Heart left ventricle (tissue), 16 donors: Measurements from ENCODE around the gene PUS1. TPM values are rescaled to one million over a fixed set of nuclear protein-coding genes. Genes with fewer than 3 reads are reported as not detected.
A peak's percentile ranks its signal among the peaks of the same experiment; 100 is the strongest.

Experiments
- ATAC-seq, 4 donors: fragments of 200-7000 bp; cut with Tn5 transposase; one replicate each; pipeline ENCODE4 v1.9.1; 2020 to 2022; ENCODE audit warnings: moderate library complexity in 4 of 4, mild to moderate bottlenecking in 3 of 4, moderate number of reproducible peaks in 1 of 4
- DNase-seq, 5 donors: peaks; one replicate each; pipeline ENCODE4 v3.0.0-alpha.2; 2020
- H3K27ac ChIP-seq, 12 donors: fragments of 200-600 bp; sonication (generic) in 4 of 12; one replicate each; pipeline versions ENCODE4 v1.5.0 to v1.8.0; 2016 to 2022; ENCODE audit warnings: mild to moderate bottlenecking in 2 of 12
- H3K27me3 ChIP-seq, 9 donors: fragments of 200-600 bp; sonication (generic) in 2 of 9; one replicate each; pipeline versions ENCODE4 v1.5.1 to v1.8.0; 2016 to 2022; ENCODE audit warnings: mild to moderate bottlenecking in 3 of 9
- H3K36me3 ChIP-seq, 9 donors: fragments of 200-600 bp; sonication (generic) in 2 of 9; one replicate each; pipeline versions ENCODE4 v1.5.0 to v1.8.0; 2018 to 2022; ENCODE audit warnings: mild to moderate bottlenecking in 2 of 9
- H3K4me1 ChIP-seq, 12 donors: fragments of 200-600 bp; sonication (generic) in 4 of 12; one replicate each; pipeline versions ENCODE4 v1.5.0 to v1.8.0; 2016 to 2022; ENCODE audit warnings: mild to moderate bottlenecking in 3 of 12
- H3K4me3 ChIP-seq, 12 donors: fragments of 200-600 bp; sonication (generic) in 4 of 12; one replicate each; pipeline versions ENCODE4 v1.5.0 to v1.8.0; 2017 to 2022; ENCODE audit warnings: mild to moderate bottlenecking in 9 of 12, moderate library complexity in 4 of 12
- H3K9me3 ChIP-seq, 12 donors: fragments of 200-600 bp; sonication (generic) in 4 of 12; one replicate each; pipeline versions ENCODE4 v1.5.0 to v1.8.0; 2016 to 2022; ENCODE audit warnings: mild to moderate bottlenecking in 1 of 12
- CTCF ChIP-seq, 12 donors: fragments of 200-600 bp; sonication (generic) in 4 of 12; IDR thresholded peaks; one replicate each; pipeline versions ENCODE4 v1.5.0 to v1.8.0; 2018 to 2022; ENCODE audit warnings: antibody characterized with exemption in 12 of 12, mild to moderate bottlenecking in 5 of 12
- POLR2A ChIP-seq, 2 donors: fragments of 450-650 bp; IDR thresholded peaks; one replicate each; pipeline ENCODE4 v1.6.1; 2017; ENCODE audit warnings: antibody characterized with exemption in 2 of 2, mild to moderate bottlenecking in 2 of 2, moderate library complexity in 2 of 2
- WGBS, 4 donors: extraction: QIAGEN DNeasy Blood & Tissue Kit in 2 of 4; methylation state at CpG; one replicate each; pipeline versions ENCODE4 v1.1.5 to v1.1.7; 2013 to 2018; 5-methylcytosine and 5-hydroxymethylcytosine counted together
- intact Hi-C, 10 donors: fragments of 100-400 bp; cut with DNase I; formaldehyde crosslinking; loops; one replicate each; pipeline versions ENCODE4 v1.11.1 to v1.14.2; 2022
- polyA plus RNA-seq, 2 donors: library from polyadenylated mRNA; stranded (reverse); fragments of 200-250 nt; gene quantifications; one replicate each; pipeline ENCODE4 v1.2.3, GENCODE V29; 2013
- total RNA-seq, 9 donors: library from RNA; depleted of rRNA in 2 of 9; stranded (reverse); fragments of >200 nt in 2 of 9; fragmentation: NEBNext Ultra II Directional in 3 of 9; extraction: Animal tissue kit (Norgen Biotek cat#: 25700) in 3 of 9; gene quantifications; one replicate each; pipeline versions ENCODE4 v1.1.0 to v1.2.4, GENCODE V29; 2016 to 2023
- donor health status: ischemic (EF 13 %, LVEDD 7.1; RV severe dilation, severe dysfunction).
- donor health status: healthy with polysubstance abuse.
- donor health status: DM: no; HTN: yes; CAD: no.
- donor health status: DM: no; HTN: no; CAD: no.
- donor health status: ischemic (EF 25% LVEDD 6.9; RV normal size, moderate dysfunction).
- donor health status: ischemic (EF 25% LVEDD 5.7; RV mildly dilated, moderate dysfunction).
- donor health status: healthy.
- donor health status: DM: yes; HTN: yes; CAD: no.
- donor health status: ischemic (EF 35%, LVEDD 5.7; RV mildly dilated, moderate dysfunction).
- donor health status: nonischemic (EF 11% LVEDD 7.7; RV severe dilation, severe dysfunction).
- donor health status: DM: yes; HTN: yes; CAD: no.
- donor health status: PGD.
- donor health status: ischemic (EF 29% LVEDD 5.4; RV normal size, mild dysfunction).
- donor health status: nonischemic (EF 23%, LVEDD 6.1; RV moderate dilation, normal function).

Gene PUS1
- total and polyA plus RNA-seq, 11 donors: 6.1 to 13.5 (median 8.8) TPM

- Histone ChIP-seq H3K27me3 (no peaks in the 10 kb centered on the region), H3K36me3 (peaks cover 0 to 66% (median 42%) of the 10 kb centered on the region in 9 donors), H3K27ac (no peak overlapping the region), H3K4me3 (no peak overlapping the region), H3K4me1 (peaks cover 0 to 11% (median 0%) of the 10 kb centered on the region in 12 donors), H3K9me3 (no peaks in the 10 kb centered on the region)
- ATAC-seq: no peak
- 91 to 97% (median 96%) methylated on average over 8 of the region's 8 CpGs for WGBS, 4 donors
- intact Hi-C loops: loop anchor here in 4 of 10 donors (10.0 kb wide), 4 partner anchors 89 to 229 kb away; partner anchors contain the start of gene SFSWAP (in 1 of the 4)
- DNase-seq: peak in 1 of 5 donors; percentile 4
- no peak for TF ChIP-seq CTCF (IDR thresholded peaks at IDR 0.05)
- TF ChIP-seq POLR2A (IDR thresholded peaks at IDR 0.05): no peak
Measured at GRCh38 chr12:131943389-131943788, 14.3 kb downstream of the PUS1 start.

- no peak for TF ChIP-seq CTCF (IDR thresholded peaks at IDR 0.05)
- TF ChIP-seq POLR2A (IDR thresholded peaks at IDR 0.05): no peak
Measured at GRCh38 chr12:131943876-131944275, 14.8 kb downstream of the PUS1 start.

GRCh38 chr12:131944601-131945251 is 15.7 kb downstream of the PUS1 start:
- ATAC-seq (no peak), DNase-seq (peak in 1 of 5 donors; percentile 9)
- Histone ChIP-seq H3K27ac (no peak overlapping the region), H3K4me1 (peaks cover 0 to 20% (median 0%) of the 10 kb centered on the region in 12 donors), H3K27me3 (no peaks in the 10 kb centered on the region), H3K9me3 (no peaks in the 10 kb centered on the region), H3K4me3 (no peak overlapping the region), H3K36me3 (peaks cover 0 to 53% (median 37%) of the 10 kb centered on the region in 9 donors)
- TF ChIP-seq CTCF (IDR thresholded peaks at IDR 0.05) (no peak), POLR2A (IDR thresholded peaks at IDR 0.05) (no peak)
- 90 to 94% (median 93%) methylated on average over 32 to 35 of the region's 35 CpGs for WGBS, 4 donors
- intact Hi-C loops: loop anchor here in 8 of 10 donors (5.0 to 10.0 kb wide), 10 partner anchors 90 to 337 kb away; partner anchors contain the start of gene SFSWAP (in 2 of the 8)

More at GRCh38 chr12:131943876-131944275, 14.8 kb downstream of the PUS1 start:
- Histone ChIP-seq H3K27ac (no peak overlapping the region), H3K4me1 (peaks cover 0 to 16% (median 0%) of the 10 kb centered on the region in 12 donors), H3K9me3 (no peaks in the 10 kb centered on the region), H3K4me3 (no peak overlapping the region), H3K27me3 (no peaks in the 10 kb centered on the region), H3K36me3 (peaks cover 0 to 61% (median 42%) of the 10 kb centered on the region in 9 donors)
- 95 to 97% (median 96%) methylated on average over 10 of the region's 10 CpGs for WGBS, 4 donors
- ATAC-seq (no peak), DNase-seq (peak in 1 of 5 donors; percentile 7)
- intact Hi-C loops: loop anchor here in 4 of 10 donors (10.0 kb wide), 4 partner anchors 89 to 229 kb away; partner anchors contain the start of gene SFSWAP (in 1 of the 4)

GRCh38 chr12:131946757-131947156 is 17.7 kb downstream of the PUS1 start:
- no peak for DNase-seq
- no peak for ATAC-seq
- no peaks in the 10 kb centered on the region for H3K9me3 ChIP-seq
- H3K27me3 ChIP-seq: no peaks in the 10 kb centered on the region
- H3K4me3 ChIP-seq: no peak overlapping the region
- TF ChIP-seq POLR2A (IDR thresholded peaks at IDR 0.05) (no peak), CTCF (IDR thresholded peaks at IDR 0.05) (no peak)
- H3K36me3 ChIP-seq: peaks cover 0 to 32% (median 17%) of the 10 kb centered on the region in 9 donors
- 78 to 85% (median 83%) methylated on average over 6 of the region's 6 CpGs for WGBS, 4 donors
- H3K4me1 ChIP-seq: peaks cover 0 to 34% (median 12%) of the 10 kb centered on the region in 12 donors
- intact Hi-C loops: loop anchor here in 8 of 10 donors (5.0 to 10.0 kb wide), 10 partner anchors 92 to 339 kb away; partner anchors contain the start of gene SFSWAP (in 2 of the 8)
- no peak overlapping the region for H3K27ac ChIP-seq
